ENCODE measurements around the gene PLXNC1. TPM values are rescaled to one million over a fixed set of nuclear protein-coding genes. Genes with fewer than 3 reads are reported as not detected.

PLXNC1 gene
- polyA plus RNA-seq, 3 donors, result 5.9 to 8.4 (median 7.1) TPM

DNA sequence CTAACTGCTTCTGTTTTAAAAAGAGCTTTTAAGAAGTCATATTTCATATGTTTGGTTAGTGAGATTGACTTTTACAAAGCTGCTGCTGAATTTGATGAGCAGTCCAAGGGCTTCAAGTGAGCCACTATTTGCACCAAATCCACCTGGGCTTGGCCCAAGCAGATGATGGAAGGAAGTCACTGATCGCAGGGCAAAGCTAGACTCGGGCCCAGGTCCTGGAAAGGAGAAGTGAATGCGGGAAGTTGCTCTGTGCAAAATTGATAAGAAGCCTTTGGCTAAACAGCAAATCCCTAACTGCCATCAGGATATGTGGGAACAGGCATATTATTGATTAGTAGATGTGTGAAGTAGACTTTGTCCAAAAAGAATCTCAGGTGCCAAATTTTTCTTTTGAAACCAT lies 30.5 kb downstream of the PLXNC1 start:
- DNase-seq (ENCODE audit: low read depth in 3 of 3, low spot score in 2 of 3), result no peak

DNA sequence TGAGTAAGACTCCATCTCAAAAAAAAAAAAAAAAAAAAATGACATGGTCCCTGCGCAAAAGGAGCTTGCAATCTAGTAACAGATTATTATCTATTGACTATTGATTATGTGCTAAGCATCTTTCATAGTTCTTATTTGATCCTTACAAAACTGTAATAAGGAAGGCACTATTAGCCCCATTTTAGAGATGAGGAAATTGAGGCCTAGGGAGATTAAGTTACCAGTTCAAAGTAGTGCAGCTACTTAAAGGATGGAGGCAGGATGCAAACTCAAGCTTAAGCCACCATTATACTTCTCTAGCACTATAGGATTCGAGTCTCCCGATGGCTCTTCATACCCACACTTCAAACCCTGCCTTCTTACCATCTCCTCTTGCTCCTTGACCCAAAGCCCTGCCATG lies 31.3 kb downstream of the PLXNC1 start:
- no peak for DNase-seq (ENCODE audit: low read depth in 3 of 3, low spot score in 2 of 3)

DNA sequence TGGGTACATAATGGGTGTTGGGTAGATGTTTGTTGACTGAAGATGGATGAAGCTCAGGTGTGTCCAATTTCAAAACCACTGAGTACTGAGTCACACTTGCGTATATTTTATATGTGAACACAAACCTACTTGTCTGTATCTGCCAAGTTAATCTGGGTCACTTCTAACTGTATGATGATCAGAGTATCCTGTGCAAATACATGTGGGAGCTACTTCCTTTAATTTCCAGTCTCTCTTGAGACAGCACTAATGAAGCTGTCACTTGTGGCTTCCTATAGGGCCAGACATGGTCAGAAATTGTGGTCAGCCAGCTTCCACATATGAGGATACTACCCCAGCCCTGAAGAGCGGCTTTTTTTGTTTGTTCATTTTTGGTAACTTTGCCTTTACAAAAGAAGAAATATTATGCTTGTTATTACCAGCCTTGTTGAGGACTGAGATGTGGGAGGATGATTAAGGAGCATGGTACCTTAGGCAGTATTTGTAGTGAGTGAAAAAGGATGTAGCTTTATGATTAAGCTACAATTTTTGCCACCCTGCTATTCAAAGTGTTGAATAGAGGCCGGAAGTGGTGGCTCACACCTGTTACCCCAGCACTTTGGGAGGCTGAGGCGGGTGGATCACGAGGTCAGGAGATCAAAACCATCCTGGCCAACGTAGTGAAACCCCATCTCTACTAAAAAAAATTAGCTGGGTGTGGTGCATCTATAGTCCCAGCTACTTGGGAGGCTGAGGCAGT lies 32.4 kb downstream of the PLXNC1 start:
- DNase-seq (ENCODE audit: low read depth in 3 of 3, low spot score in 2 of 3), result no peak

DNA sequence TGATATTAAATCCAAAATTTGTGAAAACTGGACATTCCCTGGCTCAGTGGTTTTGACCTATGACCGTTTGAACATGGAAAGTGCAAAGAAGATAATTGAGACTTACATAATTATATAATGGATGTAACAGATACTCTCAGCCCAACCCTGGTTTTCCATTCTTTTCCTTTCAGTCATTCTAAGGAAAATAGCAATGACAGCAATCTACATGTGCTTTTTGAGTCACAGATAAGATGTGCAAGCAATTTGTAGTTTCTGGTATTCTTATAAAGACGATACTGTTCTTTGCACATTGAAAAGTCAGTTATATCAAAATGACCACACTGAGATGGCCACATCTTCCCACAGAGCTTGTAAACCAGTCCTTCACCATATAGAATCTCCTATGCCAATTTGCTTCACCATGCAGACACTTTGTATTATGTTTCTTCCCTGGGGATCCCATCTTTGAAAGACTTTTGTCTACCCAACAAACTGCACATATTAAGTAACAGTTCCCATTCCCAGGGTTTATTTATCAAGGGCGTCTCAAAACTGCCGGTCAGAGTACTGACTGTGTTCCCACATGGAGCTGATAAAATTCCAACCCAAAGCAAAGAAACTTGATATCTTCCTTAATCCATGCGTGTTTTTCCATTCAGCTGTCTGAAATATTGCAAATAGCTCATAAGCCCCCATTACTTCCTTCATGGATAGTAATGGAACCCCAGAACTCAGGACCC lies 34.8 kb downstream of the PLXNC1 start:
- no peak for DNase-seq (ENCODE audit: low read depth in 3 of 3, low spot score in 2 of 3)

DNA sequence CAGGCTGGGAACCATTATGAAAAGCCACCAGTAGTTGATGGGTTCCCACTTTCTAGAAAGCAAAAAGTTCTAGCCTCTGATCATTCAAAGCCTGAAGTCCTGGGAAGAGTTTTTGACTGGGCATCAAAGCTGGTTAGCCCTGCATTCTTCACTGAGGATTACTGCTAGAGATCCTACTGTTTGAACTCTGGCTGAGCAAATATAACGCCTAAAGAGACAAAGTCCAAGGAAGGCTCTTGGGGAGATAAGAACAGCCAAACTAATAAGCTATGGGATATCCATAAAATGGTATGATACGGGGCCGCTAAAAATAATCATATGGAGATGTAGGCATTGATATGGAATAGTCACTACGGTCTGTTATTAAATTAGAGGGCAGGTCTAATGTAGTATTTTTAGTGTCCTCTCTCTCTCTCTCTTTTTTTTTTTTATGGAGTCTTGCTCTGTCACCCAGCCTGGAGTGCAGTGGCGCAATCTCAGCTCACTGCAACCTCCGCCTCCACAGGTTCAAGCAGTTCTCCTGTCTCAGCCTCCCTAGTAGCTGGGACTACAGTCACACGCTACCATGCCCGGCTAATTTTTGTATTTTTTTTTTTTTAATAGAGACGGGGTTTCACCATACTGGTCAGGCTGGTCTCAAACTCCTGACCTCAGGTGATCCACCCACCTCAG lies 35.5 kb downstream of the PLXNC1 start:
- no peak for DNase-seq (ENCODE audit: low read depth in 3 of 3, low spot score in 2 of 3)

DNA sequence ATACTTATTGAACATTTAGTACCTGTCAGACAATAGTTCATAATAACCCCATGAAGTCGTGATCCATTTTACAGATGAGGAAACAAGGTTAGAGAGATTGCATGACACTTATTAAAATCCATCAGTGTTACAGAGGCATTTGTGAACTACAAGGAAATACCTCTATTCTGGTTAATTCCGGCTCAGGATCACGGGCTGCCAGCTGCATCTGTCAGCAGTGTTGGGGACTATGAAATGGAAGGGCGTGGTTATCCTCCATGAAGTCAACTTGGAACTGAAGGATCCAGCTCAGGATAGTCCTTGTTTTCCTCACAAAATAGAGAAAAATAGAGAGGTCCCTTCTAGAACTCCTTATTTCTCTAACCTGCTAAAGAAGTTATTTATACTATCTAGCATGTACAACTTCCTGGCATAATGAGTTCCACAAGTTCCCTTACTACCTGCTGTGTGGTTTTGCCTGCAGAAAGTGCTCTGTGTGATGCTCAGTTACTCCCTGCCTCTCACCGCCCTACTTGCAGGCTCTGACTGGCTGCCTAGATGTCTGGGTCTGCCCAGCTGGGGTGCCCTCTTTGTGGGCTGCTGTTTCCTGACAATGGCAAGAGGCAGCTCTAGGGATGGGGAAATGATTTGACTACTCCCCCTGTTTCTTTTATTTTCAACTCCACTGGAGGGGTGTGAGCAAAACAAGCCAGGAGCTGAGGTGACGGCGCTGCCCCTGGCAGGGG lies 36.8 kb downstream of the PLXNC1 start:
- no peak for DNase-seq (ENCODE audit: low read depth in 3 of 3, low spot score in 2 of 3)

DNA sequence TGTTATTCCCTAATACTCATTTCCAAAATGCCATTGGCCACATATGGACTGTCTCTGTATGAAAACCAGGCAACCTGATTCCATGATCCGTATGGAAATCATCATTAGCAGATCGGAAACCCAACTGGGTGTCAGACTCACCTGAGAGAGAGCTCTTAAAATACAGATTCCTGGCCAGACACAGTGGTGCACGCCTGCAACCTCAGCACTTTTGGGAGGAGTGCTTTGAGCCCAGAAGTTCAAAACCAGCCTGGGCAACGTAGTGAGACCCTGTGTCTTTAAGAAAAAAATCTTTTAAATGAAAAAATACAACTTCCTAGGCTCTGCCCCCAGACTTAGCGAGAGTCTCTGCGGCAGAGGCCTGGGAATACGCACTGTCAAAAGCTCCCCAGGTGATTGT lies 37.4 kb downstream of the PLXNC1 start:
- DNase-seq (ENCODE audit: low read depth in 3 of 3, low spot score in 2 of 3), result no peak

DNA sequence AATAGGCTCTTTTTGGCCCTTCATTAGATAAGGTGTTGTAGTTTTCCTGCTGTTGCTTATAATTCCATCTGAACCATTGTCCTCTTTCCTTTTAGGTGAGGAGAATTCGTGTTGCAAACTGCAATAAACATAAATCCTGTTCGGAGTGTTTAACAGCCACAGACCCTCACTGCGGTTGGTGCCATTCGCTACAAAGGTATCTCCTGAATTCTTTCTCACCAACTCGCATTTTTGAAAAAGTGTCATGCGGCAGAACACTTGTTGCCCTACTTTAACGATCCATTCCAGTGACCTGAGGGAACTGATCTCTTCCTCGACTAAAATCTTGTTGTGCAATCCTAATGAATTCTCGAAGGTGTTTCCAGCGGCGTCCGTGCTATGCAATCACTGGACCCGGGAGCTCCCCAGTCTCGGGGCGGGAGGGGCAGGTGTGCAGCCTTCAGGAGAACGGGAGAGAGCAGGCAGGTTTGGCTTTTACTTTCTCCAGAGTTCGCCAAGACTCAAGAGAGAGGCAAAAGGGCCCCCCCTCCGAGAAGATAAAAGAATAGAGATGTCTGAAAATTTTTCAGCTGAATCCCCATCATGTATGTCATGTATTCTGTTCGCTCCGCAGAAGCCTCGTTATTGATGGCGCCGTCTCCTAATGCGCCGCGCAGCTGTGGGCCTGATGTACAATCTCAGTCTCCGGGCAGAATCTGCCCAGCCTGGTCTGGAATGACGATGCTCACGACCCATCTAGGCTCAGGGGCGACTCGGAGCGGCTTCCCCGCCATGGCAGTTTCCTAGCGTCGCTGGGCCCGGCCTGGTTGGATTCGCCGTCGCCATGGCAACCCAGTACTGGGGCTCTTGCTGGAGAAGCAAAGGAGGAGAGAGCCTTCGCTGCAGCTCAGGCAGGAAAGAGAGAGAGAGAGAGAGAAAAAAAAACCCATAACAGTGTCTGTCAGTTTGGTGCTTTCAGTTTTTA lies 38.2 kb downstream of the PLXNC1 start:
- DNase-seq (ENCODE audit: low read depth in 3 of 3, low spot score in 2 of 3), result peak in 2 of 3 donors; percentile 60 to 70

DNA sequence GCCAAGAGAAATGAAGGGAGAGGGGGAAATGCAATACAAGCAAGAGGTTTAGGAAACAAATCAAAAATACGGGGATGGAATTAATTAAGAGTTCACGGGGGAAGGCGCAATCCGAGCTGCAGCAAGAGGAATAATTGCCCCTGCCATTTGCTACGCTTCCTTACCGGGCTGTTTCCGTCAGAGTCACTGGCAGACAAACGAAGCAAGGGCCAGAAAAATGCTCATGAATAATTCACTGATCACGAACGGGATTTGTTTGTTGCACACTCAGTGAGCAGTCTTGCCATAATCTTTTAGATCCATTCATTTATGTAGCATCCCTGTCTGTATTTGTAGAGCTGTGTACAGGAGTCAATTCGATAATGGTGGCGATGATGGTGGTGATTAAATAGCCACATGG lies 39.0 kb downstream of the PLXNC1 start:
- no peak for DNase-seq (ENCODE audit: low read depth in 3 of 3, low spot score in 2 of 3)

DNA sequence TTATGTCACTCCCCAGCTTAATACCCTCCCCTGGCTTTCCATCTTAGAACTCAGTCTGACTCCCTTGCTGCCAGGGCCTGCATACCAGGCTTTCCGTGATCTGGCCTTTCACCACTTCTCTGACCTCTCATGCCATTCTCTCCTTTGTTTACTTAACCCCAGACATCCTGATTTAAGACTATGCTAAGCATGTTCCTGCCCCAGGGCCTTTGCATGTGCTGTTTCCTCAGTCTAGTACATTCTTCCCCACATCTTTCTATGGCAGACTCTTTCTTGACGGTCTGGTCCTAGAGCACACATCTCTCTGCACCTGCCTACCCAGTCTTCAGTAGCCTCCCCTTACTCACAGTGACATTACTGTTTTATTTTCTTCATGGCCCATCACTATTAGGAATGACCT lies 42.2 kb downstream of the PLXNC1 start:
- no peak for DNase-seq (ENCODE audit: low read depth in 3 of 3, low spot score in 2 of 3)

DNA sequence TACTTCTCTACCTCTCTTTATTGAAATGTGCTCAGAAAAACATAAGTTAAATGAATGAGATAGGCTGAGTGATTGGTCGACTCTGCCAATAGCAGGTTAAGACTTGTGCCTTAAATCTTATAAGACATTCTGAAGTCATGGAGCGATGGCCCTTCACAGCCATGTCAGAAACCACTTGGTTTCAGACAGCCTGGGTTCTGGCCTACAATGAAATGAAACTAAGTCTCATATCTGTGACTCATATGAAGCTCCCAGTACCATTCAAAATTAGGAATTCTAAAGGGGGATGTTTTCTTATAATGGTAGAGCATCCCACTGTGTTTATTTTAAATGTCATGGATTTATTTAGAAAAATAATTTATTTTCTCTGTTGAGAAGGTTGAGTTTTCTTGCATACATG lies 42.6 kb downstream of the PLXNC1 start:
- DNase-seq (ENCODE audit: low read depth in 3 of 3, low spot score in 2 of 3), result no peak

DNA sequence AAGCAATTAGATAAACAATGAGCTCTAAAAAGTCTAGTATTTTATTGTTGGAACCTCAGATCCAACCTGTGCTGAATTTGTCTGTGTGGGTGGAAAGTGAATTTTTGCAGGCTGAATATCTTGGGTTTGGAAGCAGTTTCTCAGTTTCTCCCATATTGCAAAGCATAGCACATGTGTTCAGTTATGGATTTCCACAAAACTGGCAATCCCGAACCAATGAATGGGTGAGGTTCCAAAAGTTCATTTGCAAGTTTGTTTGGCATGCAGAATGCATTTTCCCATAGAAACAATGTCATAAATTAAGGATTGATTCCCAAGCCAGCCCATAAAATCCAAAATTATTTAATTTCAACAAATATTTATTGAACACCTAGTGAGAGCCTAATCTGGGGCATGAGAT lies 43.4 kb downstream of the PLXNC1 start:
- no peak for DNase-seq (ENCODE audit: low read depth in 3 of 3, low spot score in 2 of 3)

DNA sequence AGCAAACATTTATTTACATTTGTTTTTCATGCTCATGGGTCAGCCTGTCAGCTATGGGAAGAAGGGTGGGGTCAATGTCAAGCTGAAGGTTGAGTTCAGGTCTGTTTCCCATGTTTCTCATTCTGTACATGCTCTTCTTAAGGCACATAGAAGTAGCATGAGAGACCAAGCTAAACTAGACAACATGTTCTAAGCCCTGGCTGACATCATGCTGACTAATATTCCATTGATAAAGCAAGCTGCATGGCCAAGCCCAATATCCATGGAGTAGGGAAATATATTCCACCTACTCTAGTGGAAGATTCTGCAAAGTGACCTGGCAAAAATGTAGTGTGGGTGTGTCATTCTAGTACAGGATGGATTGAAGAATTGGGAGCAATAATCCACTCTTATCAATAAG lies 44.1 kb downstream of the PLXNC1 start:
- no peak for DNase-seq (ENCODE audit: low read depth in 3 of 3, low spot score in 2 of 3)

DNA sequence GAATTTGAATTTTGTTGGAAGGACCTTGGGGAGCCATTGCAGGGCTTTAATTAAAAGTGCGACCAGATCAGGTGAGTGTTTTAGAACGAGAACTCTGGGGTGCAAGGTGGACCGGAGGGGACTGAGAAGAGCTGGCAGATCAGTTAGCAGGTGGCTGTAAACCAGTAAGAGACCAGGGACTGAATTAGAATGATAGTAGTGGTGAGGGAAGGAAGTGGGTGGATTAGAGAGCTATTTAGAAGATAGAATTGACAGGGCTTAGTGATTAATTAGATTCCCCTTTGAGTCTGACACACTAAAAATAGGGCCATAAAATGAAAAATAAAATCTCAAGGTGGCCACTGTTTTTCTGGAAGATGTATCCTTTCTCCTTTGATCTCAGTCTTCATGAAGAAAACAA lies 44.8 kb downstream of the PLXNC1 start:
- no peak for DNase-seq (ENCODE audit: low read depth in 3 of 3, low spot score in 2 of 3)

DNA sequence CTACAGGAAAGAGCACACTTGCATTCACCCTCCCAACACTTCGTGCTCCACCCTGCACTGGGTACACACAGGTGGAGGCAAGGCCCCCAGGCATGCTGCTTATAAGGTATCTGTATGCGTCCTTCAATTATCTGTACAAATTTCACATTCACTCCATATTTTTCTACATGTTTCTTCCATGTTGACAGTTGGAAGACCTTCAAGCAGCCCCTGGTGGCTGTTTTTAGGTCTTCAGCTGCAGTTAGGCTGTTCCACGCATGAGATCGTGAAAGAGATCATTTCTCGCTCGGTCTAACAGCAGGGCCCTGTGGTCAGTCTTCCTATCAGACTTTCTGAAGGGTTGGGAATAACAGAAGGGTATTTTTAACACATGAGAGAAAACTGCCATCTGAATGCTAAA lies 47.1 kb downstream of the PLXNC1 start:
- no peak for DNase-seq (ENCODE audit: low read depth in 3 of 3, low spot score in 2 of 3)

DNA sequence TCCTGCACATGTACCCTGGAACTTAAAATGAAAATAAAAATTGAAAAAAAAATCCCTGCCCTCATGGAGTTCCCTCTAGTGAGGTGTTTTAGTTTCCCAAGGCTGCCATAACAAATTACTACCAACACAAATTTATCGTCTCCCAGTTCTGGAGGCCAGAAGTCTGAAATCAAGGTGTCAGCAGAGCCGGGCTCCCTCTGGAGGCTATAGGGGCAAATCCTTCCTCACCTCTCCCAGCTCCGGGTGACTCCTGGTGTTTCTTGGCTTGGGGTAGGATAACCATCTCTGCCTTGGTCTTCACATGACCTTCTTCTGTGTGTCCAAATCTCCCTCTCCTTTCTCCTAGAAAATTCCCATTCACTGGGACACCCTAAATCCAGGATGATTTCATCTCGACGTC lies 50.1 kb downstream of the PLXNC1 start:
- no peak for DNase-seq (ENCODE audit: low read depth in 3 of 3, low spot score in 2 of 3)

DNA sequence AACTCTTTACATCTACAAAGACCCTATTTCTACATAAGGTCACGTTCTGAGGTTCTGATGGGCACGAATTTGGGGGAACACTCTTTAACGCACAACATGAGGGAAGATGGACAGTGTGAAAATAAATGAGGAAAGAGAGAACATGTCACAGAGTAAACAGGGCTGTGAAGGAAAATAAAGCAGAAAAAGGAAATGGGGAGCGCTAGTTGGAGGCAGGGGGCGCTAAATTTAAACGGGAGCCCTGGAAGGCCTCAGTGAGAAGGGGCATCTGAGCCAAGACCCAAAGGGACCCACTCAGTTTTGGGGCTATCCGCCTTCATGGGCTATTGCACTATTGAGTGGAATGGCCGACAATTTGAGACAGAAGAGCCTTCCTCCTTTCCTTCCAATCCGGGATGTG lies 50.5 kb downstream of the PLXNC1 start:
- no peak for DNase-seq (ENCODE audit: low read depth in 3 of 3, low spot score in 2 of 3)

DNA sequence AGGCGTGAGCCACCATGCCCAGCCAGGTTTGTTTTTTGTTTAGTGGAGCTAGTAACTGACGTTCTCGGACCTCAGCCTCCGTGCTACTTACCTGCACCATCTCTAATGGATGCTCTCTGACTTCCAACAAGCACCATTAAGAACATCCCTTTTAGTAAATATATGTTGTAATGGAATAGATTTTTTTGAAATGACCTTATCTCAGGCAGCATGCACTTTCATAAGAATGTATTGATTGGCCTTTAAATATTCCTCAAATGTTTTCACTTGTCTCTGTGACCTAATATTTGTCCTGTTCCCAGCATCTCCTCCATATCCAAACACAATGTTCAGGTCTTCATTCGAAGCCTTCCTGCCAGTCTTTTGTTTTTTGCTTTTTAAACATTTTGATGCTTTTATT lies 51.7 kb downstream of the PLXNC1 start:
- no peak for DNase-seq (ENCODE audit: low read depth in 3 of 3, low spot score in 2 of 3)

DNA sequence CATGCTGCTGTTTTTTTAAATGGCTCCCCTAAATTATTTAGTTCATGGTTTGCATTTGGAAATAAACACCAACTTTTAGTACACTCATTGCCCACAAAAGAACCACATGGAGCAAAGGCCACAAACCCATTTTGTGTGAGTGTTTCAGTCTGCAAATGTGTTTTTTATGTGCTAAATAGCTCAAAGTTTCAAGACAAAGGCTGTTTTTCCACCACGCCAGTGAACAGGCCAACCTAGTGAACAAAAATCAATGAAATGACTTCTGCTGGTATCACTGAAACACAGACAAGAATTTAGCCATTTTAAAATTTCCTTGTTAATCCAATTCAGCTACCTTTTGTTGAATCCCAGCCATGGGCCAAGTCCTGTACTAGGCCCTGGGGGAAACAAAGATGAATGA lies 52.3 kb downstream of the PLXNC1 start:
- DNase-seq (ENCODE audit: low read depth in 3 of 3, low spot score in 2 of 3), result no peak

Data from right renal cortex interstitium (tissue), 3 donors.